ENCODE measurements around the gene PRTG. TPM values are rescaled to one million over a fixed set of nuclear protein-coding genes. Genes with fewer than 3 reads are reported as not detected.
A peak's percentile ranks its signal among the peaks of the same experiment; 100 is the strongest.

The PRTG gene
- total and polyA plus RNA-seq, 2 of the 13 experiments (the other 11 are each of a cell fraction or from before 2014, with no cell fraction given) = 13.2 to 22.3 TPM

DNA sequence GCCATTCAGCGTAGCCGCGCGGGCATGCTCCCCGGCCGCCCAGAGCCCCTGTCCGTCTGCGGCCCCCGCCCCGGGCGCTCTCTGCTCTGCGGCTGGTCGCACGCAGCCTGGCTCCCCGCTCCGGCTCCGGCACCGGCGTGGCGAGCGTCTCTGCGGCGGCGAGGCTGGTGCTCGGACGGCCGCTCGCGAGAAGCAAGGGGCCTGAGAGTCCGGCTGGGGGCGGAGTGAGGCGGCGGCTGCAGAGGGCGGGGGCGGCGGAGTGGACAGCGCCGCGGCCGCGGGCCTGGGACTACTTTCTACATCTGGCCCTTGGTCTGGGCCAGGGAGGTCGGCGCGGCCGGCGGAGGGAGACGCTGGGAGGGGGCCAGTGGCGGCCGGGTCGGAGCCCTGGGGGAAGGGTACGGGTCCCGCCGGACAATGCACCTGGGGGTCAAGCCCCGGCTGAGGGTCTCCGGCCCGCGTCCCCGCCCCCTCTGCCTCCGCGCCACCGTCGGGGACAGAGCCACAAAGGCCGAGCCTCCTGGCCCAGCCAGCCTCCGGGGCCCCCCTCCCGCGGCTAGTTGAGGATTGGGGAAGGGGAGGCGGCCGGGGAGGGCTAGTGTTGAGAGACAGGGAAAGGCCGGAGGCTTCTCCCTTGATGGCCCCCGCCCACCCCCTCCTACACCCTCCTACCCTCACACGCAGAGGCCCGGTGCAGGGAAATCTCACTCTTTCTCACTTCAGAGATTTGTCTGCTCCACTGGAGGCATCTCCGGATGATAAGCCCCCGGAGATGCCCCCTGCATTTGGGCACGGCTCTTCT, at the start of gene PRTG (continued):
- TF ChIP-seq REXO4 (CRISPR knock-in tag; IDR thresholded peaks at IDR 0.05; ENCODE audit: borderline replicate concordance) (no peak), ZNF121 (CRISPR knock-in tag; IDR thresholded peaks at IDR 0.05) (0 out of 2 replicates have a peak, but pooled peaks have one; percentile 9), ZNF746 (CRISPR knock-in tag; IDR thresholded peaks at IDR 0.05) (peak; percentile 76; the same call in 1 of the 2 replicates), ZNF205 (CRISPR knock-in tag; IDR thresholded peaks at IDR 0.05) (0 out of 2 replicates have a peak, but pooled peaks have one; percentile 57), RORA (CRISPR knock-in tag; IDR thresholded peaks at IDR 0.05) (no peak), ZNF24 (IDR thresholded peaks at IDR 0.05) (0 out of 2 replicates have a peak, but pooled peaks have one; percentile 8), KAT7 (CRISPR knock-in tag; IDR thresholded peaks at IDR 0.05; ENCODE audit: borderline replicate concordance) (peak; percentile 93; the same call in 1 of the 2 replicates), RFXAP (CRISPR knock-in tag; IDR thresholded peaks at IDR 0.05; ENCODE audit: borderline replicate concordance) (peak; percentile 72; the same call in 1 of the 2 replicates), NFRKB (IDR thresholded peaks at IDR 0.05) (no peak), ZNF724P (CRISPR knock-in tag; IDR thresholded peaks at IDR 0.05; ENCODE audit: borderline replicate concordance) (no peak; the same call in 1 of the 2 replicates), ZFP37 (CRISPR knock-in tag; IDR thresholded peaks at IDR 0.05; ENCODE audit: borderline replicate concordance) (0 out of 2 replicates have a peak, but pooled peaks have one; percentile 59), ZNF331 (CRISPR knock-in tag; IDR thresholded peaks at IDR 0.05) (peak; percentile 78; the same call in 1 of the 2 replicates), ZNF451 (CRISPR knock-in tag; IDR thresholded peaks at IDR 0.05) (no peak), MLLT10 (CRISPR knock-in tag; IDR thresholded peaks at IDR 0.05) (no peak), ZNF572 (CRISPR knock-in tag; IDR thresholded peaks at IDR 0.05) (no peak), RNF2 (conservative IDR thresholded peaks at IDR 0.05; ENCODE audit: low read depth) (no peak), ZFYVE20 (CRISPR knock-in tag; IDR thresholded peaks at IDR 0.05; ENCODE audit: borderline replicate concordance, low read depth) (no peak), MAFF (IDR thresholded peaks at IDR 0.05; ENCODE audit: low read depth, low read length) (no peak)
- TF ChIP-seq, protein P1, sequence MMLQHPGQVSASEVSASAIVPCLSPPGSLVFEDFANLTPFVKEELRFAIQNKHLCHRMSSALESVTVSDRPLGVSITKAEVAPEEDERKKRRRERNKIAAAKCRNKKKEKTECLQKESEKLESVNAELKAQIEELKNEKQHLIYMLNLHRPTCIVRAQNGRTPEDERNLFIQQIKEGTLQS (CRISPR knock-in tag; IDR thresholded peaks at IDR 0.05) = no peak
- TF ChIP-seq, protein P2, sequence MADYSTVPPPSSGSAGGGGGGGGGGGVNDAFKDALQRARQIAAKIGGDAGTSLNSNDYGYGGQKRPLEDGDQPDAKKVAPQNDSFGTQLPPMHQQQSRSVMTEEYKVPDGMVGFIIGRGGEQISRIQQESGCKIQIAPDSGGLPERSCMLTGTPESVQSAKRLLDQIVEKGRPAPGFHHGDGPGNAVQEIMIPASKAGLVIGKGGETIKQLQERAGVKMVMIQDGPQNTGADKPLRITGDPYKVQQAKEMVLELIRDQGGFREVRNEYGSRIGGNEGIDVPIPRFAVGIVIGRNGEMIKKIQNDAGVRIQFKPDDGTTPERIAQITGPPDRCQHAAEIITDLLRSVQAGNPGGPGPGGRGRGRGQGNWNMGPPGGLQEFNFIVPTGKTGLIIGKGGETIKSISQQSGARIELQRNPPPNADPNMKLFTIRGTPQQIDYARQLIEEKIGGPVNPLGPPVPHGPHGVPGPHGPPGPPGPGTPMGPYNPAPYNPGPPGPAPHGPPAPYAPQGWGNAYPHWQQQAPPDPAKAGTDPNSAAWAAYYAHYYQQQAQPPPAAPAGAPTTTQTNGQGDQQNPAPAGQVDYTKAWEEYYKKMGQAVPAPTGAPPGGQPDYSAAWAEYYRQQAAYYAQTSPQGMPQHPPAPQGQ (CRISPR knock-in tag; IDR thresholded peaks at IDR 0.05; ENCODE audit: borderline replicate concordance) = no peak
- TF ChIP-seq, protein P3, sequence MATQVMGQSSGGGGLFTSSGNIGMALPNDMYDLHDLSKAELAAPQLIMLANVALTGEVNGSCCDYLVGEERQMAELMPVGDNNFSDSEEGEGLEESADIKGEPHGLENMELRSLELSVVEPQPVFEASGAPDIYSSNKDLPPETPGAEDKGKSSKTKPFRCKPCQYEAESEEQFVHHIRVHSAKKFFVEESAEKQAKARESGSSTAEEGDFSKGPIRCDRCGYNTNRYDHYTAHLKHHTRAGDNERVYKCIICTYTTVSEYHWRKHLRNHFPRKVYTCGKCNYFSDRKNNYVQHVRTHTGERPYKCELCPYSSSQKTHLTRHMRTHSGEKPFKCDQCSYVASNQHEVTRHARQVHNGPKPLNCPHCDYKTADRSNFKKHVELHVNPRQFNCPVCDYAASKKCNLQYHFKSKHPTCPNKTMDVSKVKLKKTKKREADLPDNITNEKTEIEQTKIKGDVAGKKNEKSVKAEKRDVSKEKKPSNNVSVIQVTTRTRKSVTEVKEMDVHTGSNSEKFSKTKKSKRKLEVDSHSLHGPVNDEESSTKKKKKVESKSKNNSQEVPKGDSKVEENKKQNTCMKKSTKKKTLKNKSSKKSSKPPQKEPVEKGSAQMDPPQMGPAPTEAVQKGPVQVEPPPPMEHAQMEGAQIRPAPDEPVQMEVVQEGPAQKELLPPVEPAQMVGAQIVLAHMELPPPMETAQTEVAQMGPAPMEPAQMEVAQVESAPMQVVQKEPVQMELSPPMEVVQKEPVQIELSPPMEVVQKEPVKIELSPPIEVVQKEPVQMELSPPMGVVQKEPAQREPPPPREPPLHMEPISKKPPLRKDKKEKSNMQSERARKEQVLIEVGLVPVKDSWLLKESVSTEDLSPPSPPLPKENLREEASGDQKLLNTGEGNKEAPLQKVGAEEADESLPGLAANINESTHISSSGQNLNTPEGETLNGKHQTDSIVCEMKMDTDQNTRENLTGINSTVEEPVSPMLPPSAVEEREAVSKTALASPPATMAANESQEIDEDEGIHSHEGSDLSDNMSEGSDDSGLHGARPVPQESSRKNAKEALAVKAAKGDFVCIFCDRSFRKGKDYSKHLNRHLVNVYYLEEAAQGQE (IDR thresholded peaks at IDR 0.05; ENCODE audit: borderline replicate concordance in 1 of 2, low read depth in 1 of 2, low read length in 2 of 2) = peak in 1 of 2 experiments; percentile 48; a peak in 1 of 4 replicates
- TF ChIP-seq, protein P4, sequence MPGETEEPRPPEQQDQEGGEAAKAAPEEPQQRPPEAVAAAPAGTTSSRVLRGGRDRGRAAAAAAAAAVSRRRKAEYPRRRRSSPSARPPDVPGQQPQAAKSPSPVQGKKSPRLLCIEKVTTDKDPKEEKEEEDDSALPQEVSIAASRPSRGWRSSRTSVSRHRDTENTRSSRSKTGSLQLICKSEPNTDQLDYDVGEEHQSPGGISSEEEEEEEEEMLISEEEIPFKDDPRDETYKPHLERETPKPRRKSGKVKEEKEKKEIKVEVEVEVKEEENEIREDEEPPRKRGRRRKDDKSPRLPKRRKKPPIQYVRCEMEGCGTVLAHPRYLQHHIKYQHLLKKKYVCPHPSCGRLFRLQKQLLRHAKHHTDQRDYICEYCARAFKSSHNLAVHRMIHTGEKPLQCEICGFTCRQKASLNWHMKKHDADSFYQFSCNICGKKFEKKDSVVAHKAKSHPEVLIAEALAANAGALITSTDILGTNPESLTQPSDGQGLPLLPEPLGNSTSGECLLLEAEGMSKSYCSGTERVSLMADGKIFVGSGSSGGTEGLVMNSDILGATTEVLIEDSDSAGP (CRISPR knock-in tag; IDR thresholded peaks at IDR 0.05; ENCODE audit: borderline replicate concordance) = peak; percentile 78

Data from HepG2 (cell line).